OCI-LY1 (cell line): ENCODE measurements around the gene KDM2A.

Experiments
- H2AFZ ChIP-seq: fragments of 200-600 bp; sonication (generic), shearing (Covaris generic); 2 replicates; pipeline ENCODE4 v1.6.0; 2014; ENCODE audit warnings: antibody characterized with exemption, mild to moderate bottlenecking, low read length
- H3F3A ChIP-seq: fragments of 200-600 bp; sonication (generic), shearing (Covaris generic); 2 replicates; pipeline ENCODE4 v1.6.0; 2014; ENCODE audit warnings: mild to moderate bottlenecking, antibody characterized with exemption, low read length, moderate library complexity; ENCODE audit not compliant: insufficient read depth
- H3K27ac ChIP-seq: fragments of 200-600 bp; sonication (generic); 2 replicates; pipeline ENCODE4 v1.5.1; 2014; ENCODE audit warnings: low read length, mixed run types, mild to moderate bottlenecking, low read depth; ENCODE audit not compliant: poor library complexity, severe bottlenecking
- H3K27me3 ChIP-seq: fragments of 200-600 bp; sonication (generic); 2 replicates; pipeline ENCODE4 v1.6.0; 2014; ENCODE audit warnings: antibody characterized with exemption, mild to moderate bottlenecking, low read length, moderate library complexity; ENCODE audit not compliant: insufficient read depth
- H3K36me3 ChIP-seq: fragments of 200-600 bp; sonication (generic); 2 replicates; pipeline ENCODE4 v1.6.1; 2014; ENCODE audit warnings: mild to moderate bottlenecking, antibody characterized with exemption, low read length, moderate library complexity, mixed read lengths; ENCODE audit not compliant: insufficient read depth
- H3K4me1 ChIP-seq: fragments of 200-600 bp; sonication (generic); 2 replicates; pipeline ENCODE4 v1.5.1; 2014; ENCODE audit warnings: mild to moderate bottlenecking, low read length, moderate library complexity; ENCODE audit not compliant: insufficient read depth, severe bottlenecking
- H3K4me2 ChIP-seq: fragments of 200-600 bp; sonication (generic), shearing (Covaris generic); 2 replicates; pipeline ENCODE4 v1.6.1; 2014; ENCODE audit warnings: low read length
- H3K4me3 ChIP-seq: fragments of 200-600 bp; sonication (generic); 2 replicates; pipeline ENCODE4 v1.5.1; 2014; ENCODE audit warnings: low read length, low read depth, mild to moderate bottlenecking, mixed read lengths; ENCODE audit not compliant: poor library complexity, severe bottlenecking
- H3K79me2 ChIP-seq: fragments of 200-600 bp; shearing (Covaris generic); 2 replicates; pipeline ENCODE4 v1.6.1; 2016; ENCODE audit warnings: mixed run types, low read length, mixed read lengths; ENCODE audit not compliant: insufficient read depth
- H3K9ac ChIP-seq: fragments of 200-600 bp; sonication (generic), shearing (Covaris generic); 2 replicates; pipeline ENCODE4 v1.6.1; 2014; ENCODE audit warnings: mild to moderate bottlenecking, low read length, mixed read lengths
- H3K9me2 ChIP-seq: fragments of 200-600 bp; sonication (generic), shearing (Covaris generic); 2 replicates; pipeline ENCODE4 v1.6.1; 2014; ENCODE audit warnings: low read depth, mild to moderate bottlenecking, low read length, mixed read lengths
- H3K9me3 ChIP-seq: fragments of 200-600 bp; shearing (Covaris generic); 2 replicates; pipeline ENCODE4 v1.6.1; 2014; ENCODE audit warnings: low read length, mixed read lengths
- H4K20me1 ChIP-seq: fragments of 200-600 bp; sonication (generic), shearing (Covaris generic); 2 replicates; pipeline ENCODE4 v1.6.0; 2016; ENCODE audit warnings: mild to moderate bottlenecking, low read length; ENCODE audit not compliant: insufficient read depth
- EZH2 ChIP-seq: fragments of 200-600 bp; sonication (generic), shearing (Covaris generic); IDR thresholded peaks from 2 replicates; pipeline ENCODE4 v1.8.0; 2017; ENCODE audit warnings: borderline replicate concordance, mixed run types, mild to moderate bottlenecking, antibody characterized with exemption, low read length, moderate library complexity, mixed read lengths
- TF ChIP-seq, protein P1 (sequence below): fragments of 200-600 bp; sonication (generic), shearing (Covaris generic); IDR thresholded peaks from 2 replicates; pipeline ENCODE4 v1.5.1; 2017; ENCODE audit warnings: mild to moderate bottlenecking, antibody characterized with exemption, low read length, moderate library complexity, mixed read lengths

Gene KDM2A

DNA sequence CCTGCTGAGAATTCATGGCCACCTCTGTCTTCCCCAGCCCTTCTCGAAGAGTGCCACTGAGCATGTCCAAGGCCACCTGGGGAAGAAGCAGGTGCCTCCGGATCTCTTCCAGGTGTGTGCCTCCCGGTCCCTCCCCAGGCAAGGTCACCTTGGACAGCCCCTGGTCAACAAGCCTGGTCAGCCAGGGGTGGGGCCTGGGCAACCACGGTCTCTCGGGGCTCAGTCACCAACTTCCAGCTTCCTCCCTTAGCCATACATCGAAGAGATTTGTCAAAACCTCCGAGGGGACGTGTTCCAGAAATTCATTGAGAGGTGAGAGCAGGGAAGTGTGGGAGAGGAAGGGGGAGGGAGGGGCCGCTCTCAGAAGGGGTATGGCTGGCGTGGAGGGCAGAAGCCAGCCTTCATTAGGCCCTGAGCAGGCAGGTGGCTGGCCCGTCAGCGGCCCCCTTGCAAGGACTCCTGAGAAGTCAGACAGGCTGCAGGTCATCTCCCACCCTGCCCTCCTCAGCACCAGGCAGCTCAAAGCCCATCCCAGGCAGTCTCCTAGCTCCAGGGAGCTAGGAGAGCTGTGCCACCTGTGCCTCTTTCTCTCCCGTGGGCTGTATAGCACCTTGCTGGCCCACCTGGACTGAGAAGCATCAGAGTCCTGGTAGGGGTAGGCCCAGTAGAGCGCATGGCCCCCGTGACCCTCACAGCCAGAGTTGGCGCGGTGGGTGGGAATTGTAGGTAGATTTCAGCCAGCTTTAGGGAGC, 160.7 kb downstream of the KDM2A start:
- no peak overlapping the region for H3K4me2 ChIP-seq
- H4K20me1 ChIP-seq, result no peaks in the 10 kb centered on the region
- H3K79me2 ChIP-seq, result peaks cover 3% of the 10 kb centered on the region; the same call in 1 of the 2 replicates
- no peaks in the 10 kb centered on the region for H3F3A ChIP-seq
- H3K27ac ChIP-seq, result no peak overlapping the region
- no peaks in the 10 kb centered on the region for H3K9me2 ChIP-seq
- no peaks in the 10 kb centered on the region for H3K9me3 ChIP-seq
- no peak overlapping the region for H2AFZ ChIP-seq
- H3K27me3 ChIP-seq, result no peaks in the 10 kb centered on the region
- H3K4me3 ChIP-seq, result no peak overlapping the region
- H3K9ac ChIP-seq, result no peak overlapping the region
- H3K4me1 ChIP-seq, result peaks cover 38% of the 10 kb centered on the region
- TF ChIP-seq EZH2, result no peak
- TF ChIP-seq, protein P1, sequence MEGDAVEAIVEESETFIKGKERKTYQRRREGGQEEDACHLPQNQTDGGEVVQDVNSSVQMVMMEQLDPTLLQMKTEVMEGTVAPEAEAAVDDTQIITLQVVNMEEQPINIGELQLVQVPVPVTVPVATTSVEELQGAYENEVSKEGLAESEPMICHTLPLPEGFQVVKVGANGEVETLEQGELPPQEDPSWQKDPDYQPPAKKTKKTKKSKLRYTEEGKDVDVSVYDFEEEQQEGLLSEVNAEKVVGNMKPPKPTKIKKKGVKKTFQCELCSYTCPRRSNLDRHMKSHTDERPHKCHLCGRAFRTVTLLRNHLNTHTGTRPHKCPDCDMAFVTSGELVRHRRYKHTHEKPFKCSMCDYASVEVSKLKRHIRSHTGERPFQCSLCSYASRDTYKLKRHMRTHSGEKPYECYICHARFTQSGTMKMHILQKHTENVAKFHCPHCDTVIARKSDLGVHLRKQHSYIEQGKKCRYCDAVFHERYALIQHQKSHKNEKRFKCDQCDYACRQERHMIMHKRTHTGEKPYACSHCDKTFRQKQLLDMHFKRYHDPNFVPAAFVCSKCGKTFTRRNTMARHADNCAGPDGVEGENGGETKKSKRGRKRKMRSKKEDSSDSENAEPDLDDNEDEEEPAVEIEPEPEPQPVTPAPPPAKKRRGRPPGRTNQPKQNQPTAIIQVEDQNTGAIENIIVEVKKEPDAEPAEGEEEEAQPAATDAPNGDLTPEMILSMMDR, result no peak
- H3K36me3 ChIP-seq, result peaks cover 86% of the 10 kb centered on the region

- Histone ChIP-seq H3K27ac (no peak overlapping the region), H3K4me3 (no peak overlapping the region), H3K9ac (no peak overlapping the region), H3K36me3 (peaks cover 87% of the 10 kb centered on the region), H3K4me1 (peaks cover 35% of the 10 kb centered on the region), H3K9me3 (no peaks in the 10 kb centered on the region), H3K9me2 (no peaks in the 10 kb centered on the region), H3F3A (no peaks in the 10 kb centered on the region), H3K4me2 (no peak overlapping the region), H3K27me3 (no peaks in the 10 kb centered on the region), H2AFZ (no peak overlapping the region), H3K79me2 (no peaks in the 10 kb centered on the region; the same call in 1 of the 2 replicates), H4K20me1 (no peaks in the 10 kb centered on the region)
- TF ChIP-seq, protein P1, result no peak
- TF ChIP-seq EZH2, result no peak
Observed at GRCh38 chr11:67280341-67280787, 161.3 kb downstream of the KDM2A start.

- Histone ChIP-seq H2AFZ (no peak overlapping the region), H3K4me1 (peaks cover 31% of the 10 kb centered on the region), H3K27me3 (no peaks in the 10 kb centered on the region), H3K4me3 (no peak overlapping the region), H3K27ac (no peak overlapping the region), H3K36me3 (peaks cover 87% of the 10 kb centered on the region), H4K20me1 (no peaks in the 10 kb centered on the region), H3K9me3 (no peaks in the 10 kb centered on the region), H3F3A (no peaks in the 10 kb centered on the region), H3K79me2 (no peaks in the 10 kb centered on the region), H3K9me2 (no peaks in the 10 kb centered on the region), H3K4me2 (no peak overlapping the region), H3K9ac (no peak overlapping the region)
- TF ChIP-seq, protein P1, result no peak
- TF ChIP-seq EZH2, result no peak
Observed at GRCh38 chr11:67280788-67281551, 161.9 kb downstream of the KDM2A start.
